K562 (cell line): ENCODE data around the gene SH3TC1. TPM values are rescaled to one million over a fixed set of nuclear protein-coding genes. Genes with fewer than 3 reads are reported as not detected.
A peak's percentile ranks its signal among the peaks of the same experiment; 100 is the strongest.

Experiments used
- ATAC-seq: fragments of 200-7000 bp; cut with Tn5 transposase; 3 replicates; pipeline ENCODE4 v1.9.1; 2020; ENCODE audit warnings: moderate library complexity
- BruUV-seq: library from RNA; stranded (reverse); fragments of 400-500 nt; replicated peaks from 2 replicates; lab custom pipeline; 2021; lab: Mats Ljungman, UMichigan
- CTCF ChIA-PET: fragments of 300-600 bp; formaldehyde crosslinking; extraction: SDS; loops from one replicate; lab custom pipeline; 2021; ENCODE audit warnings: low intra/inter-chr PET ratio; lab: Yijun Ruan, JAX
- POLR2A ChIA-PET: fragments of 300-600, 350-650 bp; sonication (Branson Sonifier 250); formaldehyde crosslinking; extraction: SDS; loops from one replicate; lab custom pipeline; 2021; ENCODE audit warnings: antibody characterized with exemption, inconsistent platforms; lab: Yijun Ruan, JAX
- DNase-seq, 4 experiments: peaks; one replicate each; pipeline versions ENCODE4 v3.0.0 to v3.0.0-alpha.2; 2011 to 2018; ENCODE audit warnings: low spot score in 3 of 4, mixed read lengths in 3 of 4; ENCODE audit errors: extremely low read depth in 1 of 4
- FAIRE-seq: peaks from 2 replicates; lab custom pipeline; 2011; peaks lifted over from hg19 to GRCh38; lab: Jason Lieb, UNC
- H2AFZ ChIP-seq: 2 replicates; pipeline ENCODE4 v1.6.0; 2011; ENCODE audit warnings: low read depth, low read length, control low read depth, inconsistent platforms
- H3K27ac ChIP-seq: fragments of 200-600 bp; 3 replicates; pipeline ENCODE4 v1.8.0; 2011; ENCODE audit warnings: low read depth, mild to moderate bottlenecking, control low read depth, inconsistent platforms, low read length, moderate library complexity, mixed read lengths; ENCODE audit errors: extremely low read depth
- H3K27me3 ChIP-seq, 2 experiments: fragments of 300-600 bp in 1 of 2; 2 replicates in 1 of 2; 3 replicates in 1 of 2; pipeline versions ENCODE4 v1.6.0 to v1.8.0; 2011; ENCODE audit warnings: inconsistent platforms in 2 of 2, low read length in 2 of 2, mild to moderate bottlenecking in 1 of 2, mixed read lengths in 1 of 2, moderate library complexity in 1 of 2; ENCODE audit not compliant: control insufficient read depth in 2 of 2, insufficient read depth in 2 of 2
- H3K36me3 ChIP-seq: fragments of 300-600 bp; 3 replicates; pipeline ENCODE4 v1.8.0; 2011; ENCODE audit warnings: mild to moderate bottlenecking, low read length, inconsistent platforms; ENCODE audit not compliant: control insufficient read depth, insufficient read depth
- H3K4me1 ChIP-seq, 2 experiments: fragments of 200-600 bp in 1 of 2; replicated peaks in 1 of 2; 2 replicates in 1 of 2; 3 replicates in 1 of 2; pipeline versions ENCODE4 v1.5.1 to v1.8.0; 2011; ENCODE audit warnings: inconsistent platforms in 2 of 2, low read length in 2 of 2, mild to moderate bottlenecking in 1 of 2, mixed read lengths in 1 of 2, moderate library complexity in 1 of 2; ENCODE audit not compliant: control insufficient read depth in 2 of 2, insufficient read depth in 2 of 2
- H3K4me2 ChIP-seq: 2 replicates; pipeline ENCODE4 v1.6.1; 2011; ENCODE audit warnings: low read length, control low read depth, inconsistent platforms, mixed read lengths; ENCODE audit not compliant: insufficient read depth
- H3K4me3 ChIP-seq: fragments of 200-600 bp; sonication (generic), shearing (Covaris generic); 2 replicates; pipeline ENCODE4 v1.5.1; 2016; ENCODE audit warnings: control low read depth, inconsistent platforms
- H3K79me2 ChIP-seq: fragments of 200-600 bp; 3 replicates; pipeline ENCODE4 v1.8.0; 2011; ENCODE audit warnings: low read length, inconsistent platforms; ENCODE audit not compliant: control insufficient read depth, insufficient read depth
- H3K9ac ChIP-seq, 2 experiments: 2 replicates each; pipeline versions ENCODE4 v1.6.0 to v1.6.1; 2011; ENCODE audit warnings: low read depth in 2 of 2, low read length in 2 of 2, control low read depth in 1 of 2, inconsistent platforms in 1 of 2, mild to moderate bottlenecking in 1 of 2, mixed read lengths in 1 of 2; ENCODE audit not compliant: insufficient read depth in 1 of 2
- H3K9me1 ChIP-seq: one replicate; pipeline ENCODE4 v1.6.0; 2011; ENCODE audit warnings: inconsistent platforms, mild to moderate bottlenecking, low read length, moderate library complexity; ENCODE audit not compliant: control insufficient read depth, insufficient read depth
- H3K9me3 ChIP-seq: replicated peaks from 2 replicates; pipeline ENCODE4 v1.5.1; 2011; ENCODE audit warnings: low read depth, low read length, inconsistent platforms; ENCODE audit not compliant: control insufficient read depth, insufficient read depth
- H4K20me1 ChIP-seq: replicated peaks from 2 replicates; pipeline ENCODE4 v1.6.1; 2011; ENCODE audit warnings: low read length, inconsistent platforms, mixed read lengths; ENCODE audit not compliant: control insufficient read depth, insufficient read depth
- ATF7 ChIP-seq: fragments of 450-650 bp; IDR thresholded peaks from 2 replicates; pipeline ENCODE4 v1.7.1; 2014; ENCODE audit warnings: mild to moderate bottlenecking, moderate library complexity
- ESRRA ChIP-seq: fragments of 450-650 bp; IDR thresholded peaks from 2 replicates; pipeline ENCODE4 v1.6.1; 2014; ENCODE audit warnings: low read depth, mild to moderate bottlenecking, moderate library complexity, borderline replicate concordance
- FOSL1 ChIP-seq: fragments of 200-800 bp; sonication (Bioruptor generic); conservative IDR thresholded peaks from 2 replicates; pipeline ENCODE4 v1.6.1; 2016; ENCODE audit warnings: missing genetic modification characterization, missing compliant biosample characterization
- GABPB1 ChIP-seq: sonication (generic); formaldehyde crosslinking; IDR thresholded peaks from 2 replicates; pipeline ENCODE4 v1.8.0; 2022; ENCODE audit warnings: mild to moderate bottlenecking, missing genetic modification reagents
- GATA2 ChIP-seq: sonication (generic); formaldehyde crosslinking; IDR thresholded peaks from 2 replicates; pipeline ENCODE4 v1.4.0; 2020; ENCODE audit warnings: mild to moderate bottlenecking, missing genetic modification reagents
- JUN ChIP-seq, 2 experiments: sonication (generic) in 1 of 2; formaldehyde crosslinking in 1 of 2; IDR thresholded peaks; 2 replicates each; pipeline versions ENCODE4 v1.6.1 to v1.8.0; 2012 to 2022; ENCODE audit warnings: borderline replicate concordance in 2 of 2, mild to moderate bottlenecking in 2 of 2, improper control_type of control experiment in 1 of 2, low read depth in 1 of 2, low read length in 1 of 2, missing genetic modification reagents in 1 of 2
- JUNB ChIP-seq: fragments of 450-650 bp; formaldehyde crosslinking; conservative IDR thresholded peaks from 2 replicates; pipeline ENCODE4 v1.4.0; 2020; ENCODE audit warnings: mild to moderate bottlenecking
- MAX ChIP-seq: sonication (generic); formaldehyde crosslinking; IDR thresholded peaks from 2 replicates; pipeline ENCODE4 v1.9.0; 2022; ENCODE audit warnings: mild to moderate bottlenecking, missing genetic modification reagents
- MAZ ChIP-seq, 2 experiments: fragments of 450-650 bp in 1 of 2; sonication (generic) in 1 of 2; formaldehyde crosslinking; IDR thresholded peaks in 1 of 2; conservative IDR thresholded peaks in 1 of 2; 2 replicates each; pipeline versions ENCODE4 v1.4.0 to v1.5.0; 2020; ENCODE audit warnings: mild to moderate bottlenecking in 1 of 2, missing genetic modification reagents in 1 of 2
- MTA3 ChIP-seq: fragments of 450-650 bp; formaldehyde crosslinking; IDR thresholded peaks from 2 replicates; pipeline ENCODE4 v1.6.1; 2017; ENCODE audit warnings: mild to moderate bottlenecking, borderline replicate concordance
- SOX6 ChIP-seq: fragments of 450-650 bp; IDR thresholded peaks from 2 replicates; pipeline ENCODE4 v1.6.1; 2014; ENCODE audit warnings: mild to moderate bottlenecking
- TEAD1 ChIP-seq, 2 experiments: fragments of 450-650 bp in 1 of 2; sonication (generic) in 1 of 2; formaldehyde crosslinking; IDR thresholded peaks; 2 replicates each; pipeline versions ENCODE4 v1.4.0 to v1.8.0; 2020 to 2022; ENCODE audit warnings: mild to moderate bottlenecking in 2 of 2, missing genetic modification reagents in 1 of 2
- TRIM28 ChIP-seq: fragments of 450-650 bp; IDR thresholded peaks from 2 replicates; pipeline ENCODE4 v1.6.1; 2017
- ZBTB11 ChIP-seq, 3 experiments: fragments of 200-800 bp in 1 of 3; fragments of 250-450 bp in 1 of 3; fragments of 450-650 bp in 1 of 3; sonication (Bioruptor Pico) in 1 of 3; sonication (Bioruptor generic) in 1 of 3; formaldehyde crosslinking in 1 of 3; IDR thresholded peaks; 2 replicates each; pipeline versions ENCODE4 v1.6.1 to v1.8.0; 2016 to 2022; ENCODE audit warnings: mild to moderate bottlenecking in 2 of 3, missing genetic modification characterization in 2 of 3, missing compliant biosample characterization in 1 of 3, moderate library complexity in 1 of 3
- ZKSCAN3 ChIP-seq: fragments of 250-450 bp; sonication (Bioruptor Pico); IDR thresholded peaks from 2 replicates; pipeline ENCODE4 v1.4.0; 2020
- ZNF699 ChIP-seq: fragments of 250-450 bp; sonication (Bioruptor Pico); IDR thresholded peaks from 2 replicates; pipeline ENCODE4 v1.8.0; 2021; ENCODE audit warnings: mild to moderate bottlenecking, moderate library complexity; ENCODE audit not compliant: insufficient replicate concordance
- WGBS: fragments of 100-300 bp; shearing (Covaris generic); methylation state at CpG from one replicate; pipeline ENCODE4 v1.1.6; 2016; ENCODE audit warnings: low coverage, mixed read lengths; ENCODE audit not compliant: insufficient coverage; ENCODE audit errors: missing lambda C conversion rate; 5-methylcytosine and 5-hydroxymethylcytosine counted together
- in situ Hi-C: fragments of 300-500 bp; cut with MboI; formaldehyde crosslinking; loops from 4 replicates; pipeline ENCODE4 v1.15.0; 2018; ENCODE audit warnings: inconsistent platforms, mixed read lengths
- intact Hi-C: fragments of 100-400 bp; cut with micrococcal nuclease; formaldehyde crosslinking; loops from 2 replicates; pipeline ENCODE4 v1.14.2; 2022
- polyA plus RNA-seq, 8 experiments: library from polyadenylated mRNA; depleted of rRNA in 4 of 8; stranded (reverse) in 5 of 8; unstranded in 3 of 8; fragments of >200 nt; fragmentation: Nextera tagmentation in 2 of 8; fragmentation: Illumina TruSeq in 1 of 8; extraction: Ambion mirVana in 2 of 8; extraction: Trizol in 1 of 8; gene quantifications; 2 replicates each; pipeline versions ENCODE4 v1.2.1 to v1.2.3, GENCODE V29; 2011 to 2014; ENCODE audit warnings: inconsistent platforms in 1 of 8, missing spikeins in 1 of 8
- total RNA-seq, 7 experiments: library from RNA; depleted of rRNA in 6 of 7; stranded (reverse); fragments of >200 nt in 6 of 7; fragmentation: Illumina TruSeq in 2 of 7; extraction: Trizol in 2 of 7; gene quantifications; 2 replicates each; pipeline versions ENCODE4 v1.2.1 to v1.2.3, GENCODE V29; 2011 to 2021; ENCODE audit warnings: low replicate concordance in 1 of 7

The SH3TC1 gene
- total and polyA plus RNA-seq, 9 of the 15 experiments (the other 6 are each of a cell fraction or from before 2014, with no cell fraction given) = 0.04 to 2.1 (median 0.48) TPM; not detected in 1

GRCh38 chr4:8191136-8191747, 7.8 kb upstream of the SH3TC1 start:
- Histone ChIP-seq H3K4me2 (no peak overlapping the region), H3K9me1 (no peaks in the 10 kb centered on the region), H3K27me3 (peaks cover 0 to 73% of the 10 kb centered on the region in 2 experiments; a peak in 2 of 5 replicates), H3K4me3 (no peak overlapping the region), H3K9me3 (no peaks in the 10 kb centered on the region), H3K79me2 (no peaks in the 10 kb centered on the region), H3K4me1 (peaks cover 2 to 27% of the 10 kb centered on the region in 2 experiments; a peak in 2 of 5 replicates), H4K20me1 (peaks cover 3% of the 10 kb centered on the region), H3K9ac (no peak overlapping the region; a peak in 1 of 4 replicates), H3K27ac (no peak overlapping the region), H3K36me3 (no peaks in the 10 kb centered on the region), H2AFZ (peak overlapping the region; percentile 9; the same call in 1 of the 2 replicates)
- CTCF ChIA-PET = interaction anchor here (2.5 kb wide), 1 partner anchor 14 kb away, joined by 18 read pairs; no protein-coding TSS in a partner anchor
- POLR2A ChIA-PET = interaction anchor here (0.7 to 1.4 kb wide), 4 partner anchors 23 to 359 kb away, joined by 3 to 5 read pairs (median 4); no protein-coding TSS in a partner anchor
- FAIRE-seq (peak; percentile 84), DNase-seq (peak; percentile 67 to 78 (median 70)), ATAC-seq (peak; percentile 74)
- in situ Hi-C loops = no loop called here
- BruUV-seq = no TSS peak
- intact Hi-C loops = no loop called here
- WGBS = 5% methylated on average over 22 of the region's 23 CpGs
- TF ChIP-seq MTA3 (peak; percentile 65; the same call in 1 of the 2 replicates), ATF7 (peak; percentile 46; the same call in 1 of the 2 replicates), TEAD1 (CRISPR knock-in tag; IDR thresholded peaks at IDR 0.05) (peak in 1 of 2 experiments; percentile 62; a peak in 2 of 4 replicates), ZKSCAN3 (no peak), MAZ (CRISPR knock-in tag; conservative IDR thresholded peaks at IDR 0.05 in 1 of 2, IDR thresholded peaks at IDR 0.05 in 1 of 2) (peak; percentile 16 to 35; a peak in 1 of 4 replicates), GABPB1 (CRISPR knock-in tag) (peak; percentile 57; the same call in 1 of the 2 replicates), JUN (IDR thresholded peaks at IDR 0.05; ENCODE audit: borderline replicate concordance, low read depth, low read length) (peak; percentile 77), JUN (CRISPR knock-in tag; IDR thresholded peaks at IDR 0.05; ENCODE audit: borderline replicate concordance) (no peak), ESRRA (peak; percentile 15; the same call in 1 of the 2 replicates), GATA2 (CRISPR knock-in tag) (no peak), ZBTB11 (CRISPR knock-in tag; IDR thresholded peaks at IDR 0.05) (peak in 1 of 3 experiments; percentile 74; a peak in 2 of 6 replicates), MAX (peak; percentile 50), TRIM28 (no peak), JUNB (peak; percentile 87), ZNF699 (no peak), FOSL1 (tag) (peak; percentile 90), SOX6 (peak; percentile 25; the same call in 1 of the 2 replicates)
